SK-N-SH (cell line): ENCODE measurements around the gene RFX7. TPM values are rescaled to one million over a fixed set of nuclear protein-coding genes. Genes with fewer than 3 reads are reported as not detected.

Source experiments
- CTCF ChIA-PET: fragments of 300-600, 350-600 bp; formaldehyde crosslinking; extraction: SDS; loops from one replicate; lab custom pipeline; 2021; lab: Yijun Ruan, JAX
- POLR2A ChIA-PET: fragments of 350-600 bp; sonication (Branson Sonifier 250); formaldehyde crosslinking; extraction: SDS; loops from one replicate; lab custom pipeline; 2020; ENCODE audit warnings: antibody characterized with exemption, inconsistent platforms; lab: Yijun Ruan, JAX
- DNase-seq: peaks from one replicate; pipeline ENCODE4 v3.0.0; 2012
- H2AFZ ChIP-seq: fragments of 200-600 bp; sonication (generic); 2 replicates; pipeline ENCODE4 v1.8.1; 2016; ENCODE audit warnings: antibody characterized with exemption, mild to moderate bottlenecking, low read depth
- H3F3A ChIP-seq: fragments of 200-600 bp; sonication (generic); replicated peaks from 2 replicates; pipeline ENCODE3; 2016; ENCODE audit warnings: antibody characterized with exemption, mild to moderate bottlenecking; ENCODE audit not compliant: insufficient read depth
- H3K27ac ChIP-seq, 2 experiments: fragments of 200-500 bp in 1 of 2; fragments of 200-600 bp in 1 of 2; sonication (Bioruptor generic) in 1 of 2; sonication (generic), shearing (Covaris generic) in 1 of 2; 2 replicates each; pipeline versions ENCODE4 v1.5.1 to v1.6.1; 2014 to 2016; ENCODE audit warnings: low read depth in 2 of 2, inconsistent platforms in 1 of 2, low read length in 1 of 2, mild to moderate bottlenecking in 1 of 2, mixed read lengths in 1 of 2
- H3K27me3 ChIP-seq: fragments of 200-600 bp; sonication (generic), shearing (Covaris generic); 2 replicates; pipeline ENCODE4 v1.6.1; 2016; ENCODE audit warnings: mixed run types; ENCODE audit not compliant: insufficient read depth
- H3K36me3 ChIP-seq, 2 experiments: fragments of 200-500 bp in 1 of 2; fragments of 200-600 bp in 1 of 2; sonication (Bioruptor generic) in 1 of 2; sonication (generic) in 1 of 2; replicated peaks in 1 of 2; 2 replicates each; pipeline versions ENCODE3 to v1.5.1; 2014 to 2016; ENCODE audit warnings: low read length in 1 of 2, mild to moderate bottlenecking in 1 of 2; ENCODE audit not compliant: insufficient read depth in 2 of 2, control insufficient read depth in 1 of 2
- H3K4me1 ChIP-seq, 2 experiments: fragments of 200-500 bp in 1 of 2; fragments of 200-600 bp in 1 of 2; sonication (Bioruptor generic) in 1 of 2; sonication (generic), shearing (Covaris generic) in 1 of 2; 2 replicates each; pipeline versions ENCODE4 v1.5.1 to v1.6.1; 2014 to 2016; ENCODE audit warnings: low read depth in 1 of 2, low read length in 1 of 2, mixed run types in 1 of 2; ENCODE audit not compliant: insufficient read depth in 2 of 2, control insufficient read depth in 1 of 2
- H3K4me2 ChIP-seq: fragments of 200-600 bp; sonication (generic), shearing (Covaris generic); 2 replicates; pipeline ENCODE4 v1.6.1; 2017; ENCODE audit warnings: mixed run types
- H3K4me3 ChIP-seq, 2 experiments: fragments of 200-500 bp in 1 of 2; fragments of 200-600 bp in 1 of 2; sonication (Bioruptor generic) in 1 of 2; sonication (generic), shearing (Covaris generic) in 1 of 2; 2 replicates each; pipeline versions ENCODE4 v1.5.1 to v1.8.1; 2014 to 2016; ENCODE audit warnings: low read depth in 2 of 2, inconsistent platforms in 1 of 2, low read length in 1 of 2, mild to moderate bottlenecking in 1 of 2, mixed read lengths in 1 of 2, moderate library complexity in 1 of 2
- H3K79me2 ChIP-seq: fragments of 200-600 bp; sonication (generic); 2 replicates; pipeline ENCODE4 v1.8.1; 2017; ENCODE audit warnings: mild to moderate bottlenecking; ENCODE audit not compliant: insufficient read depth
- H3K9ac ChIP-seq: fragments of 200-600 bp; sonication (generic); 2 replicates; pipeline ENCODE4 v1.6.1; 2017; ENCODE audit warnings: mixed run types
- H3K9me2 ChIP-seq: fragments of 200-600 bp; sonication (generic); 2 replicates; pipeline ENCODE4 v1.6.1; 2017; ENCODE audit warnings: mixed run types
- H3K9me3 ChIP-seq: fragments of 200-600 bp; sonication (generic); 2 replicates; pipeline ENCODE4 v1.6.1; 2017; ENCODE audit warnings: mixed run types, mild to moderate bottlenecking, moderate library complexity
- H4K20me1 ChIP-seq: fragments of 200-600 bp; sonication (generic); 2 replicates; pipeline ENCODE4 v1.6.1; 2017; ENCODE audit warnings: mild to moderate bottlenecking, mixed run types; ENCODE audit not compliant: insufficient read depth
- CTCF ChIP-seq: fragments of 200-600 bp; sonication (generic); IDR thresholded peaks from 2 replicates; pipeline ENCODE4 v1.6.1; 2017; ENCODE audit warnings: antibody characterized with exemption, mild to moderate bottlenecking, moderate library complexity
- ELF1 ChIP-seq: IDR thresholded peaks from 2 replicates; pipeline ENCODE4 v1.4.0; 2012
- FOXJ3 ChIP-seq: sonication (generic); formaldehyde crosslinking; IDR thresholded peaks from 2 replicates; pipeline ENCODE4 v1.5.1; 2020; ENCODE audit warnings: mild to moderate bottlenecking, missing genetic modification reagents
- GABPA ChIP-seq: IDR thresholded peaks from 2 replicates; pipeline ENCODE4 v1.4.0; 2012; ENCODE audit warnings: low read depth, mild to moderate bottlenecking
- GATA2 ChIP-seq: sonication (generic); formaldehyde crosslinking; IDR thresholded peaks from 2 replicates; pipeline ENCODE4 v1.5.0; 2020; ENCODE audit warnings: mild to moderate bottlenecking, missing genetic modification reagents
- RAD21 ChIP-seq: IDR thresholded peaks from 2 replicates; pipeline ENCODE4 v1.6.1; 2012; ENCODE audit warnings: mild to moderate bottlenecking, low read length
- REST ChIP-seq: IDR thresholded peaks from 2 replicates; pipeline ENCODE4 v1.6.1; 2012; ENCODE audit warnings: mild to moderate bottlenecking, low read depth, low read length, moderate library complexity
- RFX5 ChIP-seq: IDR thresholded peaks from 2 replicates; pipeline ENCODE4 v1.6.1; 2012; ENCODE audit warnings: mild to moderate bottlenecking, improper control_type of control experiment, low read length
- USF2 ChIP-seq: fragments of 150-350 bp; IDR thresholded peaks from 2 replicates; pipeline ENCODE4 v1.6.1; 2017; ENCODE audit warnings: antibody characterized with exemption, low read length, low read depth, borderline replicate concordance
- YY1 ChIP-seq: IDR thresholded peaks from 2 replicates; pipeline ENCODE4 v1.4.0; 2012; ENCODE audit warnings: low read depth, mild to moderate bottlenecking
- WGBS: methylation state at CpG from one replicate; pipeline ENCODE4 v1.1.6; 2017; ENCODE audit warnings: low lambda C conversion rate; 5-methylcytosine and 5-hydroxymethylcytosine counted together
- polyA plus RNA-seq, 3 experiments: library from polyadenylated mRNA; depleted of rRNA; stranded (reverse); fragments of >200 nt; gene quantifications; 2 replicates each; pipeline ENCODE4 v1.2.3, GENCODE V29; 2012
- TF ChIP-seq, protein P1 (sequence below): IDR thresholded peaks from 2 replicates; pipeline ENCODE4 v1.4.0; 2012; ENCODE audit warnings: low read depth

The RFX7 gene
- polyA plus RNA-seq, 1 of the 3 experiments (the other 2 are of a cell fraction), result 2.7 TPM

DNA sequence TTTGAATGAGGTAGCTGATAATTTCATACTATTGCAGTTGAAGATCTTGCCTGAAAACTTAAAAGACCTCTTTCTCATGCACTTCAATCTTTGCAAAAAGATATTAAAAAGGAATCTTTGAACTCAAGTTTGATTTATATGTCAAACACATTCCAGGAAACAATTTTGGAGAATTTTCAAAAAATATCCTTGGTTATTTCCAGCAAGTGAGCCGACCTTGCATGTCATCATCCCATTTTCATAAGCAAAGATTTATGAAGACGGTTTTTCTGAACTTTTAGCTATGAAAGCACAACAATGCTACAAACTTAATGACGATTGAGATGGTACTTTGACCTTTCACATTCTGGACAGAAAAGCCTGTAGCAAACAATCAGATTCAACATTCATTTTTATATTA is 95.6 kb downstream of the RFX7 start (continued):
- TF ChIP-seq CTCF, result no peak

DNA sequence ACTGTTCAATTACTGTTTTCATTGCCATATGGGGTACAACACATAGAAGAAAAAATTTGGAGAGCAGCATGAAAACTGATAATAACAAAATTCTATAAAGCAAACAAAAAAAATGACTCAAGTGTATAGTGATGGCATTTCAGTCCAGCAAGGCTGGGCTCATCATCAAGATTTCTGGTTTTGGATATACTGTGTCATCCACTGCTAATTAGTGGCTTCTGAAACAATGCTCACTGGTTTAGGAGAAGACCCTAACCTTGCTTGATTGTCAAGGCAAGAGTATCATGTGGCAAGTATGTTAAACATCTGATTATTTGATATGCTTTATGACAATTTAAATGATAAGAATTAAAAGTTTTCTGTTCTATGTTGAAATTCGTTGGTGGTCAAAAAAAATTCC is 96.9 kb downstream of the RFX7 start:
- no peak overlapping the region for H3K4me3 ChIP-seq
- H3K36me3 ChIP-seq, result peaks cover 21 to 42% of the 10 kb centered on the region in 2 experiments
- no peaks in the 10 kb centered on the region for H3K9me3 ChIP-seq
- WGBS, result 94% methylated on average over 1 of the region's 1 CpG
- no peak for DNase-seq
- peaks cover 0 to 7% of the 10 kb centered on the region in 2 experiments; a peak in 2 of 4 replicates for H3K4me1 ChIP-seq
- POLR2A ChIA-PET, result no interaction called here
- no peak overlapping the region for H3K27ac ChIP-seq
- no peak overlapping the region for H3K9ac ChIP-seq
- peaks cover 83% of the 10 kb centered on the region for H3K79me2 ChIP-seq
- peaks cover 6% of the 10 kb centered on the region for H3F3A ChIP-seq
- H3K27me3 ChIP-seq, result no peaks in the 10 kb centered on the region
- no peak overlapping the region for H3K4me2 ChIP-seq
- CTCF ChIA-PET, result no interaction called here
- H3K9me2 ChIP-seq, result no peaks in the 10 kb centered on the region
- H4K20me1 ChIP-seq, result peaks cover 8% of the 10 kb centered on the region; the same call in 1 of the 2 replicates
- no peak overlapping the region for H2AFZ ChIP-seq
- TF ChIP-seq REST (no peak), USF2 (no peak), GABPA (no peak), FOXJ3 (no peak), RAD21 (no peak), RFX5 (no peak), GATA2 (CRISPR knock-in tag) (no peak), YY1 (no peak), ELF1 (no peak)
- TF ChIP-seq, protein P1, sequence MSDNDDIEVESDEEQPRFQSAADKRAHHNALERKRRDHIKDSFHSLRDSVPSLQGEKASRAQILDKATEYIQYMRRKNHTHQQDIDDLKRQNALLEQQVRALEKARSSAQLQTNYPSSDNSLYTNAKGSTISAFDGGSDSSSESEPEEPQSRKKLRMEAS, result no peak
- TF ChIP-seq, all 33 proteins: peak for 0
